HCT116 (cell line): ENCODE measurements around the gene PITRM1. TPM values are rescaled to one million over a fixed set of nuclear protein-coding genes. Genes with fewer than 3 reads are reported as not detected.

Experiments
- ATAC-seq: fragments of 200-7000 bp; cut with Tn5 transposase; 2 replicates; pipeline ENCODE4 v1.9.1; 2020; ENCODE audit warnings: mild to moderate bottlenecking, moderate library complexity
- BruUV-seq: library from RNA; stranded (reverse); fragments of 400-500 nt; replicated peaks from 2 replicates; lab custom pipeline; 2021; lab: Mats Ljungman, UMichigan
- CTCF ChIA-PET: fragments of 300-600 bp; sonication (Branson Sonifier 250); formaldehyde crosslinking; loops from one replicate; lab custom pipeline; 2021; ENCODE audit warnings: antibody characterized with exemption; lab: Charles Lee
- POLR2A ChIA-PET: fragments of 300-600, 350-600 bp; sonication (Branson Sonifier 250); formaldehyde crosslinking; loops from one replicate; lab custom pipeline; 2021; ENCODE audit warnings: antibody characterized with exemption; lab: Charles Lee
- RAD21 ChIA-PET, 2 experiments: fragments of 300-600 bp; sonication (Branson Sonifier 250); formaldehyde crosslinking; loops; one replicate each; lab custom pipeline; 2023; ENCODE audit warnings: low total read pairs in 2 of 2; ENCODE audit not compliant: uncharacterized antibody in 2 of 2, unreplicated experiment in 2 of 2, low non-redundant PET in 1 of 2; lab: Charles Lee
- DNase-seq: peaks from one replicate; pipeline ENCODE4 v3.0.0-alpha.2; 2010; ENCODE audit warnings: low read depth, low spot score
- H2AFZ ChIP-seq: fragments of 200-600 bp; shearing (Covaris generic), sonication (generic); 2 replicates; pipeline ENCODE4 v1.6.1; 2017; ENCODE audit warnings: low read depth, mixed run types, mixed read lengths, antibody characterized with exemption, low read length; ENCODE audit not compliant: poor library complexity, severe bottlenecking
- H3K27ac ChIP-seq: 2 replicates; pipeline ENCODE4 v1.5.1; 2012; ENCODE audit warnings: low read depth, low read length
- H3K27me3 ChIP-seq: fragments of 200-600 bp; sonication (generic); 2 replicates; pipeline ENCODE4 v1.6.1; 2016; ENCODE audit warnings: mixed run types, low read length, mixed read lengths; ENCODE audit not compliant: insufficient read depth
- H3K36me3 ChIP-seq, 2 experiments: fragments of 200-500 bp in 1 of 2; fragments of 200-600 bp in 1 of 2; sonication (Bioruptor generic) in 1 of 2; sonication (generic) in 1 of 2; 2 replicates each; pipeline versions ENCODE4 v1.5.1 to v1.6.1; 2014 to 2016; ENCODE audit warnings: low read length in 2 of 2, inconsistent platforms in 1 of 2, mixed read lengths in 1 of 2, mixed run types in 1 of 2; ENCODE audit not compliant: insufficient read depth in 2 of 2, control insufficient read depth in 1 of 2
- H3K4me1 ChIP-seq, 2 experiments: fragments of 200-600 bp in 1 of 2; sonication (generic) in 1 of 2; 2 replicates each; pipeline versions ENCODE4 v1.5.1 to v1.6.1; 2012 to 2017; ENCODE audit warnings: low read length in 2 of 2, inconsistent platforms in 1 of 2, mild to moderate bottlenecking in 1 of 2, mixed read lengths in 1 of 2, mixed run types in 1 of 2, moderate library complexity in 1 of 2; ENCODE audit not compliant: insufficient read depth in 2 of 2, control insufficient read depth in 1 of 2
- H3K4me2 ChIP-seq: fragments of 200-600 bp; sonication (generic); 2 replicates; pipeline ENCODE4 v1.6.1; 2017; ENCODE audit warnings: mixed run types, low read length, mixed read lengths
- H3K4me3 ChIP-seq, 2 experiments: fragments of 200-600 bp in 1 of 2; sonication (generic) in 1 of 2; replicated peaks in 1 of 2; 2 replicates each; pipeline ENCODE4 v1.5.1; 2011 to 2016; ENCODE audit warnings: low read length in 2 of 2, control low read depth in 1 of 2, low read depth in 1 of 2, mild to moderate bottlenecking in 1 of 2, mixed read lengths in 1 of 2, mixed run types in 1 of 2
- H3K79me2 ChIP-seq: fragments of 200-600 bp; sonication (generic); 2 replicates; pipeline ENCODE4 v1.6.1; 2017; ENCODE audit warnings: mild to moderate bottlenecking, mixed run types, low read length, moderate library complexity, mixed read lengths; ENCODE audit not compliant: insufficient read depth
- H3K9ac ChIP-seq: fragments of 200-600 bp; sonication (generic); 2 replicates; pipeline ENCODE4 v1.6.1; 2016; ENCODE audit warnings: low read length, mixed read lengths
- H3K9me2 ChIP-seq: fragments of 200-600 bp; sonication (generic), shearing (Covaris generic); 2 replicates; pipeline ENCODE4 v1.6.1; 2017; ENCODE audit warnings: mixed run types, mild to moderate bottlenecking, moderate library complexity; ENCODE audit not compliant: insufficient read depth
- H3K9me3 ChIP-seq, 2 experiments: fragments of 200-500 bp in 1 of 2; fragments of 200-600 bp in 1 of 2; sonication (Bioruptor generic) in 1 of 2; sonication (generic) in 1 of 2; 2 replicates each; pipeline ENCODE4 v1.6.1; 2014 to 2017; ENCODE audit warnings: low read length in 2 of 2, mixed read lengths in 2 of 2, inconsistent platforms in 1 of 2, low read depth in 1 of 2, mild to moderate bottlenecking in 1 of 2, mixed run types in 1 of 2, moderate library complexity in 1 of 2; ENCODE audit not compliant: control insufficient read depth in 1 of 2, insufficient read depth in 1 of 2
- H4K20me1 ChIP-seq: fragments of 200-600 bp; sonication (generic), shearing (Covaris generic); 2 replicates; pipeline ENCODE4 v1.6.1; 2017; ENCODE audit warnings: mixed run types, mild to moderate bottlenecking, moderate library complexity; ENCODE audit not compliant: insufficient read depth
- ELF1 ChIP-seq: IDR thresholded peaks from 2 replicates; pipeline ENCODE4 v1.6.1; 2012; ENCODE audit warnings: low read depth, borderline replicate concordance
- EZH2phosphoT487 ChIP-seq: fragments of 200-600 bp; IDR thresholded peaks from 2 replicates; pipeline ENCODE4 v1.6.1; 2018; ENCODE audit warnings: antibody characterized with exemption, borderline replicate concordance
- YY1 ChIP-seq: IDR thresholded peaks from 2 replicates; pipeline ENCODE4 v1.6.1; 2011; ENCODE audit warnings: low read length, low read depth, moderate library complexity, mild to moderate bottlenecking; ENCODE audit not compliant: insufficient replicate concordance; ENCODE audit errors: extremely low read depth
- intact Hi-C: fragments of 100-400 bp; cut with micrococcal nuclease; formaldehyde crosslinking; loops from 2 replicates; pipeline ENCODE4 v1.10.0; 2022
- total RNA-seq: library from RNA; stranded (reverse); gene quantifications from one replicate; pipeline ENCODE4 v1.2.1, GENCODE V29; 2021; ENCODE audit not compliant: unreplicated experiment

Gene PITRM1
- total RNA-seq, 1 experiment from 2014 or later: 59.5 TPM

- intact Hi-C loops: no loop called here
- CTCF ChIA-PET: no interaction called here
- Histone ChIP-seq H2AFZ (no peak overlapping the region), H3K4me3 (no peak overlapping the region), H3K27ac (no peak overlapping the region), H3K9me3 (no peaks in the 10 kb centered on the region), H3K9ac (no peak overlapping the region), H3K4me1 (no peaks in the 10 kb centered on the region), H4K20me1 (no peaks in the 10 kb centered on the region), H3K4me2 (no peak overlapping the region), H3K79me2 (peaks cover 5% of the 10 kb centered on the region; the same call in 1 of the 2 replicates), H3K9me2 (no peaks in the 10 kb centered on the region)
- no TSS peak for BruUV-seq
- RAD21 ChIA-PET: no interaction called here
- POLR2A ChIA-PET: no interaction called here
- no peak for ATAC-seq
- no peak for TF ChIP-seq YY1
- TF ChIP-seq ELF1: no peak
- TF ChIP-seq, all 23 proteins: peak for 0
- no peak for DNase-seq
- Histone ChIP-seq H3K36me3 (peaks cover 31% of the 10 kb centered on the region in 2 experiments; a peak in 3 of 4 replicates), H3K27me3 (no peaks in the 10 kb centered on the region)
Measured at GRCh38 chr10:3126249-3126648, 46.3 kb downstream of the PITRM1 start.

GRCh38 chr10:3125527-3126170, 46.9 kb downstream of the PITRM1 start:
- Histone ChIP-seq H2AFZ (no peak overlapping the region), H3K36me3 (peaks cover 33 to 37% of the 10 kb centered on the region in 2 experiments), H3K9me3 (no peaks in the 10 kb centered on the region), H3K4me1 (no peaks in the 10 kb centered on the region), H3K79me2 (peaks cover 11% of the 10 kb centered on the region; the same call in 1 of the 2 replicates), H3K9me2 (no peaks in the 10 kb centered on the region), H3K27ac (no peak overlapping the region), H3K27me3 (no peaks in the 10 kb centered on the region), H3K4me2 (no peak overlapping the region), H4K20me1 (no peaks in the 10 kb centered on the region)
- POLR2A ChIA-PET: no interaction called here
- RAD21 ChIA-PET: no interaction called here
- DNase-seq (no peak), ATAC-seq (no peak)
- TF ChIP-seq EZH2phosphoT487: no peak
- TF ChIP-seq, all 23 proteins: peak for 0
- no TSS peak for BruUV-seq
- CTCF ChIA-PET: no interaction called here
- no peak overlapping the region for H3K9ac ChIP-seq
- H3K4me3 ChIP-seq: no peak overlapping the region
- intact Hi-C loops: no loop called here
